GM12892 (cell line): Measurements from ENCODE around the gene MTHFD1L.
A peak's percentile ranks its signal among the peaks of the same experiment; 100 is the strongest.
"Not testable (repeated sequence)": the region's sequence is repeated elsewhere in the genome, so short reads cannot be mapped to it uniquely, and the experiment has no call there.

ENCODE experiments used
- DNase-seq: peaks from one replicate; pipeline ENCODE4 v3.0.0; 2011; ENCODE audit not compliant: insufficient read length
- FAIRE-seq: peaks from 2 replicates; lab custom pipeline; 2011; peaks lifted over from hg19 to GRCh38; lab: Jason Lieb, UNC
- POLR2A ChIP-seq: IDR thresholded peaks from 2 replicates; pipeline ENCODE4 v1.6.1; 2011; ENCODE audit warnings: low read depth, low read length, control low read depth
- POLR2AphosphoS5 ChIP-seq: IDR thresholded peaks from 2 replicates; pipeline ENCODE4 v1.6.1; 2011; ENCODE audit warnings: low read depth, low read length, control low read depth
- TAF1 ChIP-seq: IDR thresholded peaks from 2 replicates; pipeline ENCODE4 v1.6.1; 2011; ENCODE audit warnings: low read depth, mild to moderate bottlenecking, control low read depth, low read length, borderline replicate concordance

Gene MTHFD1L

GRCh38 chr6:150846641-150847040 is 18.9 kb upstream of the MTHFD1L start:
- FAIRE-seq (no peak), DNase-seq (no peak)
- TF ChIP-seq TAF1: no peak
- no peak for TF ChIP-seq POLR2A
- TF ChIP-seq POLR2AphosphoS5: no peak

GRCh38 chr6:150848400-150848799 is 17.1 kb upstream of the MTHFD1L start:
- FAIRE-seq (no peak), DNase-seq (no peak)
- TF ChIP-seq POLR2A (no peak), POLR2AphosphoS5 (no peak), TAF1 (no peak)

DNA sequence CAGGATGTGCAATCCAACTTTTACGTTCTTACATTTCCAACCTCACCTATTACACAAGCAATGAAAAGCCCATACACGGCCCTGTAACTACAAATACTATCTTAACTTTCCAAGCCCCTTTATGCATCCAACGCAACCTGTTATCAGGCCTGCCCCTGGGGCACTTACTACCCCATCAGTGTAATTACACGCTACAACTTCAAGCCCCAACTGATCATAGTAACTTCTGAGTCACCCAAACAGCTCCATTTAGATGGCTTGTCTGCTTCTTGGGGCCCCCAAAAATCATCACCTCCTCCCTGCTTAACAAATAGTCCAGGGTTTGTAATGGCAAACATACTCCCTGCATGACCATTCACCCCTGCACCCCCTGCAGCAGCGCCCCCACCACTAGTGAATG is 11.1 kb upstream of the MTHFD1L start:
- not testable (repeated sequence) for FAIRE-seq, DNase-seq

- not testable (repeated sequence) for FAIRE-seq, DNase-seq
These were observed 10.3 kb upstream of the MTHFD1L start for GRCh38 chr6:150855171-150855570.

GRCh38 chr6:150857062-150857944 is 8.2 kb upstream of the MTHFD1L start:
- TF ChIP-seq POLR2A (no peak), TAF1 (no peak), POLR2AphosphoS5 (no peak)
- DNase-seq: no peak
- no peak for FAIRE-seq

DNA sequence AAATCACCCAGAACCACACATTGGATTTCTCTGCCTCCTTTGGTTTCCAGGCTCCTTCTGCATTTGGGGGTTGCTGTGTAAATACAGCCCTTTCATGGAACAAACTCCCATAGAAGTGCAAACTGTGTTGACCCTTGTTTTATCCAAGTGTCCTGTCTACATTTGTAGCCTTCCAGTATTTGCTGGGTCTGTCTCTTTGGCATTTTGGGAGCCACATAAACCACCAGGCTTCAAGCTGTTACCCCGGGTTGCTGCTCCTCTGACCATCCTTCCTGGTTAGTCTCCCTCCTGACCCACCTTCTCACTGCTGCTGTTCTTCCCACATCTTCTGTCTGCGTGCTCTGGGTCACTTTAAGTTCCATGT is 7.6 kb upstream of the MTHFD1L start:
- DNase-seq (no peak), FAIRE-seq (no peak)
- no peak for TF ChIP-seq POLR2A
- TF ChIP-seq POLR2AphosphoS5: no peak
- TF ChIP-seq TAF1: no peak

- not testable (repeated sequence) for DNase-seq, FAIRE-seq
These were observed 3.9 kb upstream of the MTHFD1L start for GRCh38 chr6:150861448-150862168.

DNA sequence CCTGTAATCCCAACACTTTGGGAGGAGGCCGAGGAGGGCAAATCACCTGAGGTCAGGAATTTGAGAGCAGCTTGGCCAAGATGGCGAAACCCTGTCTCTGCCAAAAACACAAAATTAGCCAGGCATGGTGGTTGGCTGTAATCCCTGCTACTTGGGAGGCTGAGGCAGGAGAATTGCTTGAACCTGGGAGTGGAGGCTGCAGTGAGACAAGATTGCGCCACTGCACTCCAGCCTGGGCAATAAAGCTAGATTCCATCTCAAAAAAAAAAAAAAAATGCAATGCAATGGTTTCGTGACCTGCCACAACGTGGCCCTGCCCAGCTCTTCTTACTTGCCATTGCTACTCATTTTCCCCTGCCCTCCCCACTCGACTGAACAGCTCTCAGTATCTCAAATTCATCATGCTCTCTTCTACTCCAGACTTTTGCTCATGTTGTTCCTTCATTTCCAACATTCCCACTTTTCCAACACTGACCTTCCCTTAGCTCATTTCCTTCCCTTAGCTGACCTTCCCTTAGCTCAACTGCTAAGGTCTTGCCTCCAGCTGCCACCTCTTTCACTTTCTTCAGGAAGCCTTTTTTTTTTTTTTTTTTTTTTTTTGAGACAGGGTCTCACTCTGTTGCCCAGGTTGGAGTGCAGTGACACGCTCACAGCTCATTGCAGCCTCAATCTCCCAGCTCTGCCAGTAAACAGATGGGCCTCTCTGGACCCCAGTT is 2.1 kb upstream of the MTHFD1L start:
- no peak for FAIRE-seq
- TF ChIP-seq POLR2AphosphoS5: no peak
- no peak for TF ChIP-seq TAF1
- no peak for TF ChIP-seq POLR2A
- DNase-seq: no peak

DNA sequence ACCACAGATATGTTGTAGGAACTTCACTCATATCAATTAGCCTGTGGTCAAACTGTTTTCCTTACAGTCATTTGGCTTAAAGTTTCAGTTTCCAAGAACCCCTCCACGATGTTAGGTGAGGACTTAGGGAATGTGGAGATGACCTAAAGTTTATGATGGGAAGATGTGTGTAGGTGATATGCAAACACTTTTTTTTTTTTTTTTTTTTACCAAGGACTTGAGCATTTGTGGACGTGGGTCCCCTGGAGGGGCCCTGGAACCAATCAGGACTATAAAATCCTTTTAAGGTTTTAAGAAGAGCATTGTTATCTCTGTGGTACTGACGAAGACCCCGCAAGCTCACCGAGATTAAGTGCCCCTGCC is 478 bp upstream of the MTHFD1L start:
- FAIRE-seq (no peak), DNase-seq (no peak)
- no peak for TF ChIP-seq POLR2A
- TF ChIP-seq POLR2AphosphoS5: no peak
- TF ChIP-seq TAF1: no peak

- TF ChIP-seq POLR2AphosphoS5: no peak
- peak; percentile 51; the same call in 1 of the 2 replicates for TF ChIP-seq POLR2A
- TF ChIP-seq TAF1: no peak
- peak; percentile 46 for FAIRE-seq
- DNase-seq: peak; percentile 81
These were observed 867 bp downstream of the MTHFD1L start for GRCh38 chr6:150866147-150866990.

- no peak for DNase-seq
- no peak for FAIRE-seq
- TF ChIP-seq TAF1 (no peak), POLR2A (no peak), POLR2AphosphoS5 (no peak)
These were observed 1.5 kb downstream of the MTHFD1L start for GRCh38 chr6:150866991-150867501.

DNA sequence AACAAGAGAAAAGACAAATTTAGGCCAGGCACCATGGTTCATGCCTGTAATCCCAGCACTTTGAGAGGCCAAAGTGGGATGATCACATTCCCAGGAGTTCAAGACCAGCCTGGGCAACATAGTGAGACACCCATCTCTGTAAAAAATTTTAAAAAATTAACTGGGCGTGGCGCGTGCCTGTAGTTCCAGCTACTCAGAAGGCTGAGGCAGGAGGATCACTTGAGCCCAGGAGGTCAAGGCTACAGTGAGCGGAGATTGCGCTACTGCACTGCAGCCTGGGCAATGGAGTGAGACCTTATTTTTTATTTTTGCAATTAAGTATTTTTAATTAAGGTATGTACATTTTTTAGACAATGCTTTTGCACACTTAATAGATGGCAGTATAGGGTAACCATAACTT is 3.3 kb downstream of the MTHFD1L start:
- TF ChIP-seq TAF1: no peak
- no peak for TF ChIP-seq POLR2A
- no peak for TF ChIP-seq POLR2AphosphoS5
- DNase-seq (no peak), FAIRE-seq (no peak)
